Glutamatergic neuron (in vitro differentiated cells): ENCODE measurements around the gene CXCL3. TPM values are rescaled to one million over a fixed set of nuclear protein-coding genes. Genes with fewer than 3 reads are reported as not detected.

ENCODE experiments used
- DNase-seq: peaks from one replicate; pipeline ENCODE4 v3.0.0; 2022
- H3K27ac Mint-ChIP-seq: one replicate; pipeline ENCODE4 v1.8.0; 2020; ENCODE audit warnings: mild to moderate bottlenecking, mixed read lengths, inconsistent platforms; ENCODE audit not compliant: unreplicated experiment
- H3K27me3 Mint-ChIP-seq: one replicate; pipeline ENCODE4 v1.8.0; 2020; ENCODE audit warnings: mild to moderate bottlenecking, moderate library complexity, mixed read lengths, inconsistent platforms; ENCODE audit not compliant: unreplicated experiment
- H3K36me3 Mint-ChIP-seq: one replicate; pipeline ENCODE4 v1.8.0; 2020; ENCODE audit warnings: mild to moderate bottlenecking, mixed read lengths, inconsistent platforms; ENCODE audit not compliant: unreplicated experiment
- H3K4me1 Mint-ChIP-seq: one replicate; pipeline ENCODE4 v1.8.0; 2020; ENCODE audit warnings: mild to moderate bottlenecking, low read depth, mixed read lengths, inconsistent platforms; ENCODE audit not compliant: unreplicated experiment
- H3K4me3 Mint-ChIP-seq: one replicate; pipeline ENCODE4 v1.8.0; 2020; ENCODE audit warnings: mild to moderate bottlenecking, mixed read lengths, inconsistent platforms; ENCODE audit not compliant: unreplicated experiment
- H3K9me3 Mint-ChIP-seq: one replicate; pipeline ENCODE4 v1.8.0; 2020; ENCODE audit warnings: mild to moderate bottlenecking, moderate library complexity, mixed read lengths, inconsistent platforms; ENCODE audit not compliant: unreplicated experiment
- total RNA-seq: library from RNA; stranded (reverse); fragmentation: NEBNext Ultra II Directional; extraction: Animal tissue kit (Norgen Biotek cat#: 25700); gene quantifications from one replicate; pipeline ENCODE4 v1.2.1, GENCODE V29; 2021; ENCODE audit not compliant: unreplicated experiment
- TF ChIP-seq, protein P1 (sequence below): fragments of 200-600 bp; sonication (generic); IDR thresholded peaks from one replicate; pipeline ENCODE4 v1.5.0; 2021; ENCODE audit not compliant: partially characterized antibody, unreplicated experiment

The CXCL3 gene
- total RNA-seq, 1 donor from 2014 or later: 0.74 TPM

DNA sequence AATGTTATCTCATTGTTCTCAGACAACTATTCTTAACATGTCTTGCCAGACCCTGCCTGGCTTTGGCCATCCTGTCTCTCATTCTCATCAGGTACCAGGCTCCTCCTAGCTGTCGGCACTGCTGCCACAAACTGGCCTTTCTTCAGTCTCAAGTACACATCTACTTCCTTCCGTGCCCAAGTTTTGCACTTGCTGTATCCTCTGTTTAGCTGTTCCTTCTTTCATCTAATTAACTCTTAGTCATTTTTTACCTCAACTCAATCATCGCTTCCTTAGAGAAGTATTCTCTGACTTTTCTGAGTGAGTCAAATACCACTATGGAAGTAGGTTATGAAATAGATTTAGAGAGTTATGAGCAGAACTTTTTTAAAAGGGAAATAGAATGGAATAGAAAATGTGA is 19.7 kb downstream of the CXCL3 start:
- peaks cover under 1% of the 10 kb centered on the region for H3K27me3 Mint-ChIP-seq
- no peak overlapping the region for H3K4me3 Mint-ChIP-seq
- H3K27ac Mint-ChIP-seq: no peak overlapping the region
- H3K4me1 Mint-ChIP-seq: no peaks in the 10 kb centered on the region
- TF ChIP-seq, protein P1, sequence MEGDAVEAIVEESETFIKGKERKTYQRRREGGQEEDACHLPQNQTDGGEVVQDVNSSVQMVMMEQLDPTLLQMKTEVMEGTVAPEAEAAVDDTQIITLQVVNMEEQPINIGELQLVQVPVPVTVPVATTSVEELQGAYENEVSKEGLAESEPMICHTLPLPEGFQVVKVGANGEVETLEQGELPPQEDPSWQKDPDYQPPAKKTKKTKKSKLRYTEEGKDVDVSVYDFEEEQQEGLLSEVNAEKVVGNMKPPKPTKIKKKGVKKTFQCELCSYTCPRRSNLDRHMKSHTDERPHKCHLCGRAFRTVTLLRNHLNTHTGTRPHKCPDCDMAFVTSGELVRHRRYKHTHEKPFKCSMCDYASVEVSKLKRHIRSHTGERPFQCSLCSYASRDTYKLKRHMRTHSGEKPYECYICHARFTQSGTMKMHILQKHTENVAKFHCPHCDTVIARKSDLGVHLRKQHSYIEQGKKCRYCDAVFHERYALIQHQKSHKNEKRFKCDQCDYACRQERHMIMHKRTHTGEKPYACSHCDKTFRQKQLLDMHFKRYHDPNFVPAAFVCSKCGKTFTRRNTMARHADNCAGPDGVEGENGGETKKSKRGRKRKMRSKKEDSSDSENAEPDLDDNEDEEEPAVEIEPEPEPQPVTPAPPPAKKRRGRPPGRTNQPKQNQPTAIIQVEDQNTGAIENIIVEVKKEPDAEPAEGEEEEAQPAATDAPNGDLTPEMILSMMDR: no peak
- H3K9me3 Mint-ChIP-seq: no peaks in the 10 kb centered on the region
- no peaks in the 10 kb centered on the region for H3K36me3 Mint-ChIP-seq
- no peak for DNase-seq

DNA sequence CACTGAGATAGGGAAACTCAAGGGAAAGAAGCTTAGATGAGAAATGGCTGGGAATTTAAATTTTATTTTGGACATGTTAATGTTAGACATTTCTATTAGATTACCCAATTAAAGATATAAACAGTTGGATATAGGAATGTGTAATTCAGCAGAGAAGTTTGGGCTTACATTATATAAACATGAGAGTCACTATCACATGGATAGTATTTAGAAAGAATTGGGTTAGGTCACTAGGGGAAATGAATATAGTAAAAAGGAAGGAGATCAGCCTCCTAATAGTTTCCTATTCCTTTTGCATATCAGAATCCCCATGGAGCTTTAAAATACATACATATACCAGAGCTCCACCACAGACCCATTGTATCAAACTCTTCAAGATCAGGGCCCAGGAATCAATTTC is 20.4 kb downstream of the CXCL3 start:
- no peak for DNase-seq
- Mint-ChIP-seq H3K27me3 (peaks cover 1% of the 10 kb centered on the region), H3K4me3 (no peak overlapping the region)

DNA sequence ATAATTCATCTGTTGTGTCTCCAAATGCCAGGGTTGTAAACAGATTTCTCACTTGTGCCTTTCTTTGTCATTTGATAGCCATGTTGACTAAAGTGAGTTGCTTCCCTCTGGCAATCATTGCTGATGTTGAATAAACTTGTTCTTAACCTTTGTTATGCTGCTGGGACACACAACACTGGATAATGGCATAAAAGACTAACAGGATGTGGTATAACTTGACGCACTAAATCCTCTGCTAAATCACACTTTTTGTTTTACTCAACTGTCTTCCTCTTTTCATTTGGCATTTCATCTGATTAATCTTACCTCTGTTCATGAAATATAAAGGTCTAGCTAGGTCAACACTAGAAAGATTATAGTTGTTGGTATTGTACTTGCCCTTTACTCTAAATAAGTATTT is 22.4 kb downstream of the CXCL3 start:
- Mint-ChIP-seq H3K4me3 (no peak overlapping the region), H3K27ac (no peak overlapping the region), H3K36me3 (no peaks in the 10 kb centered on the region), H3K4me1 (no peaks in the 10 kb centered on the region), H3K27me3 (peaks cover 1% of the 10 kb centered on the region), H3K9me3 (no peaks in the 10 kb centered on the region)
- TF ChIP-seq, protein P1: no peak
- DNase-seq: no peak

More for the DNA sequence above, 20.4 kb downstream of the CXCL3 start:
- no peaks in the 10 kb centered on the region for H3K4me1 Mint-ChIP-seq
- TF ChIP-seq, protein P1: no peak
- H3K27ac Mint-ChIP-seq: no peak overlapping the region
- H3K36me3 Mint-ChIP-seq: no peaks in the 10 kb centered on the region
- no peaks in the 10 kb centered on the region for H3K9me3 Mint-ChIP-seq

DNA sequence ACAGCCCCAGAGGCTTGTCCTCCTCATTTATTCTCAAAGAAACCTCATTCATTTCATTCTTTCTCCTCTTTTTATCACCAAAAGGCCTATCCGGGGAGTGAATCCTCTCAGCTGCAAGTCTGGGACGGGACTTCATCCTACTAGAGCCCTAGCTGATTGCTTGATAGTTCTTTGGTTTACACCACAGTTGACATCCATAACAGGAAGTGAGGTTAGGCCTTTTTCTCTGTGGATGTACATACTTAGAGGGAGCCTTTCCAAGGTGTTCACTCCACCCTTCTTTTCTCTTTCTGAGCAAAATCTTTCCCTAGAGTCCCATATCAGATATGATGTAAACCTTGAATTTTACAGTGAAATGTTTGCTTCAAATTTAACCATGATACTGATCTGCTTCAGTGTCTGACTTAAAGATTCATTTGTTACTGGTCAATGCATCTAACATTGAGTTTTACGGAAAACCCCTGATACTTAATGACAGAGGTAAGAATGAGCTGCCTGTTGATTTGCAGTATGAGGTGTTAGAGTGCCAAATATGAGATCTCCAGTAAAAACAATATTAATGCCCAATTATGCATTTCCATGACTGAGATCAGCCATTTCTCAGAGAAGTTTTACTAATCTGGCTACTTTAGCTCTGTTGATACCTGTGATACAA is 23.2 kb downstream of the CXCL3 start:
- no peaks in the 10 kb centered on the region for H3K36me3 Mint-ChIP-seq
- no peak for DNase-seq
- H3K4me3 Mint-ChIP-seq: no peak overlapping the region
- no peaks in the 10 kb centered on the region for H3K9me3 Mint-ChIP-seq
- TF ChIP-seq, protein P1: no peak
- no peaks in the 10 kb centered on the region for H3K4me1 Mint-ChIP-seq
- H3K27me3 Mint-ChIP-seq: peaks cover 1% of the 10 kb centered on the region
- H3K27ac Mint-ChIP-seq: no peak overlapping the region

DNA sequence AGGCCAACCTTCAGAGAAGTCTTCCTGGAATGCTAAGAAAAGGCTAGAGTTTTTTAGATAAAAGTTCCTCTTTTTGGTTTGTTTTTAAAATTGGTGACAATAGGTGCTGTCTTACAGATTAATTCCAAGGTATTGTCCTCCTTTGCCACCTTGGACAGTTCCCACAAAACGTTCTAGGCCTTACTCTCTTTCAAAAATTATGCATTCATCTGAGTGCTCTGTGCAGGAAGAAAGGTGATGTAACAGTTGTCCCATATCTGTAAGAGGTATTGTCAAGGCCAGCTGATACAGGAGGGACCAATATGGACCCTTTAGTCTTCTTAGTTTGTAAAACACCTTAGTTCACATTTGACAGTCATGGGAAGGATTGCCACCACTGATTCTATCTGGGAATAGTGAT is 24.2 kb downstream of the CXCL3 start:
- Mint-ChIP-seq H3K27me3 (peaks cover 1% of the 10 kb centered on the region), H3K9me3 (no peaks in the 10 kb centered on the region), H3K36me3 (no peaks in the 10 kb centered on the region), H3K4me1 (no peaks in the 10 kb centered on the region), H3K27ac (no peak overlapping the region), H3K4me3 (no peak overlapping the region)
- TF ChIP-seq, protein P1: no peak
- no peak for DNase-seq
